Activated naive CD4-positive, alpha-beta T cell treated with anti-CD3 and anti-CD28 coated beads for 36 hours (primary cell): ENCODE measurements around the gene DNAH9. TPM values are rescaled to one million over a fixed set of nuclear protein-coding genes. Genes with fewer than 3 reads are reported as not detected.
"Not testable (repeated sequence)": the region's sequence is repeated elsewhere in the genome, so short reads cannot be mapped to it uniquely, and the experiment has no call there.

Experiments used
- CTCF ChIA-PET: fragments of 350-600 bp; sonication (Branson Sonifier 250); formaldehyde crosslinking; loops from one replicate; lab custom pipeline; 2021; ENCODE audit warnings: antibody characterized with exemption; lab: Charles Lee
- DNase-seq: peaks from one replicate; pipeline ENCODE4 v3.0.0-alpha.2; 2020
- H3K27ac Mint-ChIP-seq: one replicate; pipeline ENCODE4 v1.8.0; 2021; ENCODE audit warnings: mild to moderate bottlenecking, mixed read lengths
- H3K27me3 Mint-ChIP-seq: one replicate; pipeline ENCODE4 v1.8.0; 2021; ENCODE audit warnings: low read depth, mixed read lengths
- H3K36me3 Mint-ChIP-seq: one replicate; pipeline ENCODE4 v1.8.0; 2021; ENCODE audit warnings: low read depth, mixed read lengths
- H3K4me1 Mint-ChIP-seq: one replicate; pipeline ENCODE4 v1.8.0; 2021; ENCODE audit warnings: low read depth, mixed read lengths
- H3K4me3 Mint-ChIP-seq: one replicate; pipeline ENCODE4 v1.8.0; 2021; ENCODE audit warnings: mild to moderate bottlenecking, moderate library complexity, mixed read lengths
- H3K9me3 Mint-ChIP-seq: one replicate; pipeline ENCODE4 v1.8.0; 2021; ENCODE audit warnings: mixed read lengths
- intact Hi-C: fragments of 100-400 bp; cut with micrococcal nuclease; formaldehyde crosslinking; loops from one replicate; pipeline ENCODE4 v1.15.1; 2023
- total RNA-seq, 2 experiments: library from RNA; stranded (reverse); gene quantifications; one replicate each; pipeline ENCODE4 v1.2.3, GENCODE V29; 2021

The DNAH9 gene
- total RNA-seq, 2 experiments from 2014 or later, result not detected

GRCh38 chr17:11917415-11917814, 319.1 kb downstream of the DNAH9 start:
- peaks cover 12% of the 10 kb centered on the region for H3K27me3 Mint-ChIP-seq
- H3K9me3 Mint-ChIP-seq, result peaks cover 2% of the 10 kb centered on the region
- H3K36me3 Mint-ChIP-seq, result no peaks in the 10 kb centered on the region
- H3K27ac Mint-ChIP-seq, result no peak overlapping the region
- DNase-seq, result no peak
- CTCF ChIA-PET, result no interaction called here
- H3K4me1 Mint-ChIP-seq, result no peaks in the 10 kb centered on the region
- intact Hi-C loops, result no loop called here
- H3K4me3 Mint-ChIP-seq, result no peak overlapping the region

- H3K36me3 Mint-ChIP-seq, result no peaks in the 10 kb centered on the region
- no peak for DNase-seq
- CTCF ChIA-PET, result no interaction called here
- H3K4me1 Mint-ChIP-seq, result no peaks in the 10 kb centered on the region
- peaks cover 5% of the 10 kb centered on the region for H3K9me3 Mint-ChIP-seq
- no peak overlapping the region for H3K27ac Mint-ChIP-seq
- intact Hi-C loops, result no loop called here
- H3K27me3 Mint-ChIP-seq, result peaks cover 13% of the 10 kb centered on the region
- no peak overlapping the region for H3K4me3 Mint-ChIP-seq
Observed at GRCh38 chr17:11921296-11921695, 323.0 kb downstream of the DNAH9 start.

GRCh38 chr17:11922638-11923037, 324.4 kb downstream of the DNAH9 start:
- intact Hi-C loops, result no loop called here
- Mint-ChIP-seq H3K4me3 (no peak overlapping the region), H3K4me1 (no peaks in the 10 kb centered on the region), H3K36me3 (no peaks in the 10 kb centered on the region), H3K27me3 (peaks cover 13% of the 10 kb centered on the region), H3K27ac (no peak overlapping the region), H3K9me3 (peaks cover 8% of the 10 kb centered on the region)
- CTCF ChIA-PET, result no interaction called here
- DNase-seq, result no peak

- Mint-ChIP-seq H3K4me1 (no peaks in the 10 kb centered on the region), H3K36me3 (no peaks in the 10 kb centered on the region), H3K27ac (no peak overlapping the region), H3K9me3 (peaks cover 6% of the 10 kb centered on the region), H3K4me3 (no peak overlapping the region), H3K27me3 (peaks cover 14% of the 10 kb centered on the region)
- intact Hi-C loops, result no loop called here
- DNase-seq, result no peak
- CTCF ChIA-PET, result no interaction called here
Observed at GRCh38 chr17:11924076-11924475, 325.8 kb downstream of the DNAH9 start.

- H3K4me1 Mint-ChIP-seq, result no peaks in the 10 kb centered on the region
- H3K27ac Mint-ChIP-seq, result no peak overlapping the region
- no peak for DNase-seq
- peaks cover 14% of the 10 kb centered on the region for H3K27me3 Mint-ChIP-seq
- CTCF ChIA-PET, result interaction anchor here (0.6 kb wide), 1 partner anchor 154 kb away, joined by 3 read pairs; no protein-coding TSS in a partner anchor
- H3K4me3 Mint-ChIP-seq, result no peak overlapping the region
- no peaks in the 10 kb centered on the region for H3K36me3 Mint-ChIP-seq
- intact Hi-C loops, result no loop called here
- H3K9me3 Mint-ChIP-seq, result peaks cover 6% of the 10 kb centered on the region
Observed at GRCh38 chr17:11925262-11926021, 327.2 kb downstream of the DNAH9 start.

GRCh38 chr17:11928436-11928835, 330.2 kb downstream of the DNAH9 start:
- H3K4me3 Mint-ChIP-seq, result no peak overlapping the region
- peaks cover 14% of the 10 kb centered on the region for H3K27me3 Mint-ChIP-seq
- CTCF ChIA-PET, result interaction anchor here (0.7 kb wide), 1 partner anchor 82 kb away, joined by 3 read pairs; no protein-coding TSS in a partner anchor
- peaks cover 6% of the 10 kb centered on the region for H3K9me3 Mint-ChIP-seq
- H3K27ac Mint-ChIP-seq, result no peak overlapping the region
- no peak for DNase-seq
- intact Hi-C loops, result no loop called here
- H3K36me3 Mint-ChIP-seq, result no peaks in the 10 kb centered on the region
- no peaks in the 10 kb centered on the region for H3K4me1 Mint-ChIP-seq

GRCh38 chr17:11932337-11932898, 334.1 kb downstream of the DNAH9 start:
- no peak overlapping the region for H3K4me3 Mint-ChIP-seq
- CTCF ChIA-PET, result no interaction called here
- intact Hi-C loops, result no loop called here

GRCh38 chr17:11935734-11936406, 337.6 kb downstream of the DNAH9 start:
- CTCF ChIA-PET, result interaction anchor here (0.6 to 0.8 kb wide), 2 partner anchors 46 to 94 kb away, joined by 3 read pairs; no protein-coding TSS in a partner anchor
- peaks cover 2% of the 10 kb centered on the region for H3K9me3 Mint-ChIP-seq

More at GRCh38 chr17:11932337-11932898, 334.1 kb downstream of the DNAH9 start:
- peaks cover 2% of the 10 kb centered on the region for H3K9me3 Mint-ChIP-seq
- DNase-seq, result no peak
- peaks cover 8% of the 10 kb centered on the region for H3K27me3 Mint-ChIP-seq
- H3K36me3 Mint-ChIP-seq, result no peaks in the 10 kb centered on the region
- no peak overlapping the region for H3K27ac Mint-ChIP-seq
- H3K4me1 Mint-ChIP-seq, result no peaks in the 10 kb centered on the region

GRCh38 chr17:11940904-11941303, 342.6 kb downstream of the DNAH9 start:
- Mint-ChIP-seq H3K9me3 (no peaks in the 10 kb centered on the region), H3K4me3 (no peak overlapping the region), H3K27ac (no peak overlapping the region), H3K4me1 (no peaks in the 10 kb centered on the region), H3K36me3 (peaks cover 2% of the 10 kb centered on the region), H3K27me3 (peaks cover 4% of the 10 kb centered on the region)
- CTCF ChIA-PET, result interaction anchor here (0.6 kb wide), 1 partner anchor 40 kb away, joined by 3 read pairs; no protein-coding TSS in a partner anchor
- intact Hi-C loops, result no loop called here
- no peak for DNase-seq

More at GRCh38 chr17:11935734-11936406, 337.6 kb downstream of the DNAH9 start:
- Mint-ChIP-seq H3K36me3 (no peaks in the 10 kb centered on the region), H3K27me3 (peaks cover 4% of the 10 kb centered on the region), H3K4me3 (no peak overlapping the region), H3K4me1 (no peaks in the 10 kb centered on the region), H3K27ac (no peak overlapping the region)
- intact Hi-C loops, result loop anchor here (2.0 kb wide), 1 partner anchor 1059 kb away; no protein-coding TSS in a partner anchor
- DNase-seq, result peak; percentile 61

- intact Hi-C loops, DNase-seq, CTCF ChIA-PET, H3K27ac Mint-ChIP-seq, H3K4me1 Mint-ChIP-seq, H3K4me3 Mint-ChIP-seq, H3K36me3 Mint-ChIP-seq, H3K9me3 Mint-ChIP-seq, H3K27me3 Mint-ChIP-seq: not testable (repeated sequence)
Observed at GRCh38 chr17:11943086-11943485, 344.8 kb downstream of the DNAH9 start.

- Mint-ChIP-seq H3K27ac (no peak overlapping the region), H3K4me1 (no peaks in the 10 kb centered on the region), H3K4me3 (no peak overlapping the region), H3K9me3 (no peaks in the 10 kb centered on the region), H3K27me3 (no peaks in the 10 kb centered on the region), H3K36me3 (peaks cover 2% of the 10 kb centered on the region)
- intact Hi-C loops, result no loop called here
- no peak for DNase-seq
- CTCF ChIA-PET, result no interaction called here
Observed at GRCh38 chr17:11943759-11944347, 345.6 kb downstream of the DNAH9 start.

GRCh38 chr17:11944587-11944986, 346.3 kb downstream of the DNAH9 start:
- intact Hi-C loops, result no loop called here
- Mint-ChIP-seq H3K4me1 (no peaks in the 10 kb centered on the region), H3K27me3 (no peaks in the 10 kb centered on the region), H3K9me3 (no peaks in the 10 kb centered on the region), H3K4me3 (no peak overlapping the region), H3K36me3 (peaks cover 2% of the 10 kb centered on the region), H3K27ac (no peak overlapping the region)
- CTCF ChIA-PET, result no interaction called here
- DNase-seq, result no peak
